ENCODE measurements around the gene GAS1.

The GAS1 gene

GRCh38 chr9:86962692-86963091, 15.4 kb upstream of the GAS1 start:
- no peak for DNase-seq

GRCh38 chr9:86960938-86961337, 13.6 kb upstream of the GAS1 start:
- no peak for DNase-seq

GRCh38 chr9:86958203-86958602, 10.9 kb upstream of the GAS1 start:
- no peak for DNase-seq

GRCh38 chr9:86955561-86955960, 8.3 kb upstream of the GAS1 start:
- no peak for DNase-seq

- no peak for DNase-seq
These were observed 7.7 kb upstream of the GAS1 start for GRCh38 chr9:86955042-86955441.

GRCh38 chr9:86953181-86953580, 5.9 kb upstream of the GAS1 start:
- DNase-seq, result peak; percentile 45

GRCh38 chr9:86948074-86948929, 996 bp upstream of the GAS1 start:
- peak; percentile 82 for DNase-seq

- peak; percentile 64 for DNase-seq
These were observed 833 bp downstream of the GAS1 start for GRCh38 chr9:86946201-86947145.

GRCh38 chr9:86945728-86946200, 1.5 kb downstream of the GAS1 start:
- DNase-seq, result peak; percentile 40

GRCh38 chr9:86944796-86945727, 2.2 kb downstream of the GAS1 start:
- peak; percentile 43 for DNase-seq

GRCh38 chr9:86943201-86944113, 3.8 kb downstream of the GAS1 start:
- DNase-seq, result no peak

- DNase-seq, result no peak
These were observed 4.8 kb downstream of the GAS1 start for GRCh38 chr9:86942281-86943200.

GRCh38 chr9:86941197-86941596, 6.1 kb downstream of the GAS1 start:
- no peak for DNase-seq

GRCh38 chr9:86940774-86941173, 6.5 kb downstream of the GAS1 start:
- DNase-seq, result no peak

GRCh38 chr9:86939891-86940290, 7.4 kb downstream of the GAS1 start:
- DNase-seq, result no peak

- no peak for DNase-seq
These were observed 8.0 kb downstream of the GAS1 start for GRCh38 chr9:86939321-86939720.

GRCh38 chr9:86938780-86939179, 8.5 kb downstream of the GAS1 start:
- no peak for DNase-seq

- peak; percentile 61 for DNase-seq
These were observed 21.2 kb downstream of the GAS1 start for GRCh38 chr9:86926145-86926544.

- peak; percentile 89 for DNase-seq
These were observed 21.6 kb downstream of the GAS1 start for GRCh38 chr9:86925686-86926085.

GRCh38 chr9:86924206-86924605, 23.1 kb downstream of the GAS1 start:
- peak; percentile 64 for DNase-seq
